SK-N-SH treated with all-trans-retinoic acid at 6 μM for 48 hours (cell line): ENCODE data around the gene DYNC1H1.

Experiments
- ATAC-seq: fragments of 200-7000 bp; cut with Tn5 transposase; 3 replicates; pipeline ENCODE4 v1.9.1; 2020; ENCODE audit warnings: mild to moderate bottlenecking, moderate library complexity
- ARNTL ChIP-seq: fragments of 450-650 bp; formaldehyde crosslinking; IDR thresholded peaks from 2 replicates; pipeline ENCODE4 v1.5.0; 2020; ENCODE audit warnings: low read depth, mild to moderate bottlenecking, moderate library complexity, borderline replicate concordance
- BACH2 ChIP-seq: fragments of 250-450 bp; sonication (Bioruptor Pico); IDR thresholded peaks from 2 replicates; pipeline ENCODE4 v1.9.0; 2021; ENCODE audit warnings: mild to moderate bottlenecking, borderline replicate concordance
- CSDC2 ChIP-seq: fragments of 250-450 bp; sonication (Bioruptor Pico); IDR thresholded peaks from 2 replicates; pipeline ENCODE4 v1.5.0; 2020; ENCODE audit warnings: mild to moderate bottlenecking, moderate library complexity
- ESRRG ChIP-seq: fragments of 250-450 bp; sonication (Bioruptor Pico); IDR thresholded peaks from 2 replicates; pipeline ENCODE4 v1.6.1; 2021; ENCODE audit warnings: mild to moderate bottlenecking
- GLIS3 ChIP-seq: fragments of 250-450 bp; sonication (Bioruptor Pico); IDR thresholded peaks from 2 replicates; pipeline ENCODE4 v1.5.0; 2020; ENCODE audit warnings: mild to moderate bottlenecking, moderate library complexity
- ISL1 ChIP-seq: fragments of 250-450 bp; sonication (Bioruptor Pico); IDR thresholded peaks from 2 replicates; pipeline ENCODE4 v2.1.2; 2022; ENCODE audit warnings: mild to moderate bottlenecking, moderate library complexity
- OSR1 ChIP-seq: fragments of 250-450 bp; sonication (Bioruptor Pico); IDR thresholded peaks from 2 replicates; pipeline ENCODE4 v1.8.0; 2022; ENCODE audit warnings: moderate library complexity, mild to moderate bottlenecking, inconsistent platforms
- RARB ChIP-seq: fragments of 250-450 bp; sonication (Bioruptor Pico); IDR thresholded peaks from 2 replicates; pipeline ENCODE4 v1.8.0; 2021; ENCODE audit warnings: mild to moderate bottlenecking, moderate library complexity
- SNAI2 ChIP-seq: fragments of 250-450 bp; sonication (Bioruptor Pico); IDR thresholded peaks from 2 replicates; pipeline ENCODE4 v1.5.0; 2020; ENCODE audit warnings: mild to moderate bottlenecking, moderate library complexity
- TCF4 ChIP-seq: fragments of 250-450 bp; sonication (Bioruptor Pico); IDR thresholded peaks from 2 replicates; pipeline ENCODE4 v1.8.0; 2021; ENCODE audit warnings: mild to moderate bottlenecking, moderate library complexity, borderline replicate concordance
- TOX ChIP-seq: fragments of 250-450 bp; sonication (Bioruptor Pico); IDR thresholded peaks from 2 replicates; pipeline ENCODE4 v1.8.0; 2021; ENCODE audit warnings: mild to moderate bottlenecking, moderate library complexity, borderline replicate concordance
- ZC3H10 ChIP-seq: fragments of 250-450 bp; sonication (Bioruptor Pico); IDR thresholded peaks from 2 replicates; pipeline ENCODE4 v1.5.1; 2021; ENCODE audit warnings: mild to moderate bottlenecking, moderate library complexity
- ZFP3 ChIP-seq: fragments of 250-450 bp; sonication (Bioruptor Pico); IDR thresholded peaks from 2 replicates; pipeline ENCODE4 v1.5.0; 2020; ENCODE audit warnings: mild to moderate bottlenecking, moderate library complexity
- ZFP30 ChIP-seq: fragments of 450-650 bp; formaldehyde crosslinking; IDR thresholded peaks from 2 replicates; pipeline ENCODE4 v1.5.0; 2022; ENCODE audit warnings: mild to moderate bottlenecking, moderate library complexity
- ZNF565 ChIP-seq: fragments of 450-650 bp; formaldehyde crosslinking; conservative IDR thresholded peaks from 2 replicates; pipeline ENCODE4 v1.5.0; 2020; ENCODE audit warnings: low read depth, mild to moderate bottlenecking, moderate library complexity
- ZNF8 ChIP-seq: fragments of 450-650 bp; formaldehyde crosslinking; IDR thresholded peaks from 2 replicates; pipeline ENCODE4 v1.5.0; 2020; ENCODE audit warnings: mild to moderate bottlenecking, moderate library complexity
- TF ChIP-seq, protein P1 (sequence below): fragments of 250-450 bp; sonication (Bioruptor Pico); IDR thresholded peaks from 2 replicates; pipeline ENCODE4 v1.8.0; 2021; ENCODE audit warnings: low read depth, mild to moderate bottlenecking, moderate library complexity, borderline replicate concordance
- TF ChIP-seq, protein P2 (sequence below): fragments of 250-450 bp; sonication (Bioruptor Pico); IDR thresholded peaks from 2 replicates; pipeline ENCODE4 v1.5.1; 2021; ENCODE audit warnings: mild to moderate bottlenecking, moderate library complexity
- TF ChIP-seq, protein P3 (sequence below): fragments of 250-450 bp; sonication (Bioruptor Pico); IDR thresholded peaks from 2 replicates; pipeline ENCODE4 v1.5.1; 2020; ENCODE audit warnings: low read depth, mild to moderate bottlenecking, moderate library complexity
- TF ChIP-seq, protein P4 (sequence below): fragments of 250-450 bp; sonication (Bioruptor Pico); IDR thresholded peaks from 2 replicates; pipeline ENCODE4 v1.5.0; 2020; ENCODE audit warnings: mild to moderate bottlenecking, moderate library complexity

DYNC1H1 gene

DNA sequence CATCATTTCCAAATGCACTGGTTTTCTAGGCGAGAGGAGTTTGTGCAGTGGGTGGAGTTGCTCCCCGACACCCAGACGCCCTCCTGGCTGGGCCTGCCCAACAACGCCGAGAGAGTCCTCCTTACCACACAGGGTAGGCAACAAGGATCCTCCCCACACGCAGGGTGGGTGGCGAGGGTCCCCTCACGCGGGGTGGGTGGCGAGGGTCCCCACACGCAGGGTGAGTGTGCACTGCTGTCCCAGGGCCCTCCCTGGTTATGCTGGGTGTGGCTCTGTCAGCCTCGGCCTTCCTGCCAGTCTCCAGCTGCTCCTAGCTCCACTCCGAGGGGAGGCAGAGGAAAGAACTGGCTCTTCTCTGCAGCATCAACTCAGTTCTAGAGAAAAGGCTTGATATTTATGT, 80.2 kb downstream of the DYNC1H1 start:
- TF ChIP-seq RARB (CRISPR knock-in tag) (no peak), ISL1 (CRISPR knock-in tag) (no peak), TOX (no peak), GLIS3 (CRISPR knock-in tag) (no peak), BACH2 (CRISPR knock-in tag) (no peak), SNAI2 (CRISPR knock-in tag) (no peak), ZC3H10 (no peak), ZNF565 (no peak), ZFP3 (CRISPR knock-in tag) (no peak), ARNTL (no peak), ESRRG (CRISPR knock-in tag) (no peak), ZNF8 (no peak), CSDC2 (CRISPR knock-in tag) (no peak), ZFP30 (CRISPR knock-in tag) (no peak)
- TF ChIP-seq, protein P1, sequence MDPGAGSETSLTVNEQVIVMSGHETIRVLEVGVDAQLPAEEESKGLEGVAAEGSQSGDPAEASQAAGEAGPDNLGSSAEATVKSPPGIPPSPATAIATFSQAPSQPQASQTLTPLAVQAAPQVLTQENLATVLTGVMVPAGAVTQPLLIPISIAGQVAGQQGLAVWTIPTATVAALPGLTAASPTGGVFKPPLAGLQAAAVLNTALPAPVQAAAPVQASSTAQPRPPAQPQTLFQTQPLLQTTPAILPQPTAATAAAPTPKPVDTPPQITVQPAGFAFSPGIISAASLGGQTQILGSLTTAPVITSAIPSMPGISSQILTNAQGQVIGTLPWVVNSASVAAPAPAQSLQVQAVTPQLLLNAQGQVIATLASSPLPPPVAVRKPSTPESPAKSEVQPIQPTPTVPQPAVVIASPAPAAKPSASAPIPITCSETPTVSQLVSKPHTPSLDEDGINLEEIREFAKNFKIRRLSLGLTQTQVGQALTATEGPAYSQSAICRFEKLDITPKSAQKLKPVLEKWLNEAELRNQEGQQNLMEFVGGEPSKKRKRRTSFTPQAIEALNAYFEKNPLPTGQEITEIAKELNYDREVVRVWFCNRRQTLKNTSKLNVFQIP (CRISPR knock-in tag) = no peak
- TF ChIP-seq, protein P2, sequence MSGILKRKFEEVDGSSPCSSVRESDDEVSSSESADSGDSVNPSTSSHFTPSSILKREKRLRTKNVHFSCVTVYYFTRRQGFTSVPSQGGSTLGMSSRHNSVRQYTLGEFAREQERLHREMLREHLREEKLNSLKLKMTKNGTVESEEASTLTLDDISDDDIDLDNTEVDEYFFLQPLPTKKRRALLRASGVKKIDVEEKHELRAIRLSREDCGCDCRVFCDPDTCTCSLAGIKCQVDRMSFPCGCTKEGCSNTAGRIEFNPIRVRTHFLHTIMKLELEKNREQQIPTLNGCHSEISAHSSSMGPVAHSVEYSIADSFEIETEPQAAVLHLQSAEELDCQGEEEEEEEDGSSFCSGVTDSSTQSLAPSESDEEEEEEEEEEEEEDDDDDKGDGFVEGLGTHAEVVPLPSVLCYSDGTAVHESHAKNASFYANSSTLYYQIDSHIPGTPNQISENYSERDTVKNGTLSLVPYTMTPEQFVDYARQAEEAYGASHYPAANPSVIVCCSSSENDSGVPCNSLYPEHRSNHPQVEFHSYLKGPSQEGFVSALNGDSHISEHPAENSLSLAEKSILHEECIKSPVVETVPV (CRISPR knock-in tag) = no peak
- TF ChIP-seq, protein P3, sequence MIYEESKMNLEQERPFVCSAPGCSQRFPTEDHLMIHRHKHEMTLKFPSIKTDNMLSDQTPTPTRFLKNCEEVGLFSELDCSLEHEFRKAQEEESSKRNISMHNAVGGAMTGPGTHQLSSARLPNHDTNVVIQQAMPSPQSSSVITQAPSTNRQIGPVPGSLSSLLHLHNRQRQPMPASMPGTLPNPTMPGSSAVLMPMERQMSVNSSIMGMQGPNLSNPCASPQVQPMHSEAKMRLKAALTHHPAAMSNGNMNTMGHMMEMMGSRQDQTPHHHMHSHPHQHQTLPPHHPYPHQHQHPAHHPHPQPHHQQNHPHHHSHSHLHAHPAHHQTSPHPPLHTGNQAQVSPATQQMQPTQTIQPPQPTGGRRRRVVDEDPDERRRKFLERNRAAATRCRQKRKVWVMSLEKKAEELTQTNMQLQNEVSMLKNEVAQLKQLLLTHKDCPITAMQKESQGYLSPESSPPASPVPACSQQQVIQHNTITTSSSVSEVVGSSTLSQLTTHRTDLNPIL (CRISPR knock-in tag) = no peak
- no peak for ATAC-seq

DNA sequence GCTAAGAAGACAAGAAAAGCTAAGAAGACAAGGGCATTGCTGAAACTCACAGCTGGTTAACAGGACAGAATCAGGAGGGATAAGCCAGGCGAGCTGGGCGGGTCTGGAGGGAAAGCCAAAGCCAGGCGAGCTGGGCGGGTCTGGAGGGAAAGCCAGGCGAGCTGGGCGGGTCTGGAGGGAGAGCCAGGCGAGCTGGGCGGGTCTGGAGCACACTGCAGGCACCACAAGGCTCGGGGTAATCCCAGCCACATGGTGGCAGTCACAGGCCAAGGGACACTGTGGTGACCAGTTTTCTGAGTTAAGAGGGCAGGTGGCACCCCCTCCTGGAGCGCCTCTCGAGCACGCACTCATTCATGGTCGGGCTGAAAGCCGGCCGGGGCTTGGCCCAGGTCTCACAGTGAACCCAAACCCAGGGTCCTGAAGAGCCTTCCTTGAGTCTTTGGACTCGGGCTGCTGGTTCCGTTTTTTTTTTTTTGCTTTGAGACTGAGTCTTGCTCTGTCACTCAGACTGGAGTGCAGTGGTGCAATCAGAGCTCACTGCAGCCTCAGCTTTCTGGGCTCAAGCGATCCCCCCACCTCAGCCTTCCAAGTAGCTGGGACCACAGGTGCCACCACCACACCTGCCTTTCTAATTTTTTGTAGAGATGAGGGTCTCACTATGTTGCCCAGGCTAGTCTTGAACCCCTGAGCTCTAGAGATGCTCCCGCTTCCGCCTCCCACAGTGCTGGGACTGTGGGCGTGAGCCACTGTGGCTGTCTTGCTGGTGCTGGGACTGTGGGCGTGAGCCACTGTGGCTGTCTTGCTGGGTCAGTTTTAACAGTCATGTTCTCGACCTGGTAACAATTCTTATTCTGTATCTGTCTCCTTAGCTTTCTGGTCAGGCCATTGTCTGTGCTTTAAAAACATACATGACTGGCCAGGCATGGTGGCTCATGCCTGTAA, 82.2 kb downstream of the DYNC1H1 start:
- no peak for TF ChIP-seq ESRRG (CRISPR knock-in tag)
- TF ChIP-seq BACH2 (CRISPR knock-in tag) = no peak
- TF ChIP-seq SNAI2 (CRISPR knock-in tag) = no peak
- TF ChIP-seq CSDC2 (CRISPR knock-in tag) = no peak
- TF ChIP-seq, all 23 proteins: peak for 0
- peak; percentile 73 for ATAC-seq

DNA sequence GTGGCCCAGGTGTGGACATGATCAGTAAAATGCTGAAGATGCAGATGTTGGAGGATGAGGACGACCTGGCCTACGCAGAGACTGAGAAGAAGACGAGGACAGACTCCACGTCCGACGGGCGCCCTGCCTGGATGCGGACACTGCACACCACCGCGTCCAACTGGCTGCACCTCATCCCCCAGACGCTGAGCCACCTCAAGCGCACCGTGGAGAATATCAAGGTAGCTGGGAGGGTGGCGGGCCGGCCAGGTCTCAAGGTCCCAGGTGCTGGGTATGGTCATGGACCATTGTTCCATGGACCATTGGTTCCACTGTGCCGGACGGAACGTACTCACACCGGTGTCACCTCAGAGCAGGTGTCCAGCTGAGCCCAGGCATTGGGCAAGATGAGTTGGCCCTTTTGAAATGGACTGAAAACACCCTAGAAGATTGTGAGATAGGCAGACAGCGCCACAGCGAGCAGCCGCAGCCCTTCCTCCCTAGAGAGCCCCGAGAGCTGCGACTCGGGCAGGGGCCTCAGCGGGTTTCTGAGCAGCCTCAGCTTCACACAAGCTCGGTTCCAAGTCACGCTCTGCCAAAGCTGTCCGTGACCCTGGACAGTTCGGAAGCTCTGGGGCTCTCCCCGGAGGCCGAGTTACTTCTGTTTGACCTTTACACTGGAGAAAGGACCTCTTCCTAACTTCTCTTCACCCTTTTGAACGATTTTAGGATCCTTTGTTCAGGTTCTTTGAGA, 83.6 kb downstream of the DYNC1H1 start:
- TF ChIP-seq ISL1 (CRISPR knock-in tag) = no peak
- TF ChIP-seq, protein P3 (CRISPR knock-in tag) = no peak
- no peak for TF ChIP-seq OSR1
- TF ChIP-seq TCF4 (CRISPR knock-in tag) = no peak
- no peak for TF ChIP-seq SNAI2 (CRISPR knock-in tag)
- no peak for TF ChIP-seq ZFP30 (CRISPR knock-in tag)
- TF ChIP-seq, protein P4, sequence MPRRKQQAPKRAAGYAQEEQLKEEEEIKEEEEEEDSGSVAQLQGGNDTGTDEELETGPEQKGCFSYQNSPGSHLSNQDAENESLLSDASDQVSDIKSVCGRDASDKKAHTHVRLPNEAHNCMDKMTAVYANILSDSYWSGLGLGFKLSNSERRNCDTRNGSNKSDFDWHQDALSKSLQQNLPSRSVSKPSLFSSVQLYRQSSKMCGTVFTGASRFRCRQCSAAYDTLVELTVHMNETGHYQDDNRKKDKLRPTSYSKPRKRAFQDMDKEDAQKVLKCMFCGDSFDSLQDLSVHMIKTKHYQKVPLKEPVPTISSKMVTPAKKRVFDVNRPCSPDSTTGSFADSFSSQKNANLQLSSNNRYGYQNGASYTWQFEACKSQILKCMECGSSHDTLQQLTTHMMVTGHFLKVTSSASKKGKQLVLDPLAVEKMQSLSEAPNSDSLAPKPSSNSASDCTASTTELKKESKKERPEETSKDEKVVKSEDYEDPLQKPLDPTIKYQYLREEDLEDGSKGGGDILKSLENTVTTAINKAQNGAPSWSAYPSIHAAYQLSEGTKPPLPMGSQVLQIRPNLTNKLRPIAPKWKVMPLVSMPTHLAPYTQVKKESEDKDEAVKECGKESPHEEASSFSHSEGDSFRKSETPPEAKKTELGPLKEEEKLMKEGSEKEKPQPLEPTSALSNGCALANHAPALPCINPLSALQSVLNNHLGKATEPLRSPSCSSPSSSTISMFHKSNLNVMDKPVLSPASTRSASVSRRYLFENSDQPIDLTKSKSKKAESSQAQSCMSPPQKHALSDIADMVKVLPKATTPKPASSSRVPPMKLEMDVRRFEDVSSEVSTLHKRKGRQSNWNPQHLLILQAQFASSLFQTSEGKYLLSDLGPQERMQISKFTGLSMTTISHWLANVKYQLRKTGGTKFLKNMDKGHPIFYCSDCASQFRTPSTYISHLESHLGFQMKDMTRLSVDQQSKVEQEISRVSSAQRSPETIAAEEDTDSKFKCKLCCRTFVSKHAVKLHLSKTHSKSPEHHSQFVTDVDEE (CRISPR knock-in tag) = no peak
- TF ChIP-seq ARNTL = no peak
- no peak for ATAC-seq
